ENCODE results near the gene NUDT9.
"Not testable (repeated sequence)": the region's sequence is repeated elsewhere in the genome, so short reads cannot be mapped to it uniquely, and the experiment has no call there.

Gene NUDT9

DNA sequence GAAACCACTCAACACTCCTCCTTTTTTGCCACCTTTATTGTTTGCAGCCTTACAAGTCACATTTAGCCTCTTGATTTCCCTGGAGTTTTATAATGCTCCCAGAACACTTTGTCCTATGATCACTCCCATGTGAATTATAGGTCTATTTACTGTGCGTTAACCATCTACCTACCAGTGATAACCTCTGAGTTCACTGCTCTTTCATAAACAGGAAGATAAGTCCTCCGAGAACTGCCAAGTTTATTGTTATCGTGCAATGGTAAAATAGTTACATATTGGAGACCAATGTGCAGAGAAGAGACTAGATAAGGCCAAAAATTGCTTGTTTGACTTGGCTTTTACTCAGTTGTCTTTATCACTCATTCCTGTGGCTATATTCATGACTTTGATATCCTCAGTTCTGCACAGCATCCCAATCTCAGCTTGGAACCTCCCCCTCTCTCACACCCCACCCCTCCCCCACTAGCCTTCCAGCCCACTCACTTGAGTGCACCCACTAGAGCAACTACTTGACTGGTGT lies 12.9 kb upstream of the NUDT9 start:
- DNase-seq (ENCODE audit: low read depth, low spot score): no peak

DNA sequence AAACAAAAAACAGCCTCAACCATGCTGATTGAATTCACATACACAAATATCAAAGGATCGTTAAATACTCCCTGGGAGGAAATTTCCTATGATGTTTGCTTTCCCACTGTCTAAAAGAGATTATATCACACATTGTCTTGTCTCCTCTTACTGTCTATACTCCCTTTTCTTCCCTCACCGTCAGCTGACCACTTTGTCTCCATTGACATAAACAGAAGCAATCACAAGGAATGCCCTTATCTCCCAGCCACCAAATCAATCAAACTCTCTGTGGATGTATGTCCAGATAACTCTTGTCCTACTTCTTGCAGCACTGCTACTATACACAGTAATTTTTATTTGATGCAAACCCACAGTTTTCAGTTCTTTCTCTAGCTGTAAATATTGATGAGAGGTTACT lies 12.2 kb upstream of the NUDT9 start:
- DNase-seq (ENCODE audit: low read depth, low spot score): no peak

- no peak for DNase-seq (ENCODE audit: low read depth, low spot score)
Measured at GRCh38 chr4:87410679-87411078, 11.7 kb upstream of the NUDT9 start.

GRCh38 chr4:87414816-87415215 lies 7.6 kb upstream of the NUDT9 start:
- no peak for DNase-seq (ENCODE audit: low read depth, low spot score)

- no peak for DNase-seq (ENCODE audit: low read depth, low spot score)
Measured at GRCh38 chr4:87416965-87417364, 5.4 kb upstream of the NUDT9 start.

- DNase-seq (ENCODE audit: low read depth, low spot score): not testable (repeated sequence)
Measured at GRCh38 chr4:87418410-87418809, 4.0 kb upstream of the NUDT9 start.

- DNase-seq (ENCODE audit: low read depth, low spot score): no peak
Measured at GRCh38 chr4:87419578-87420249, 2.7 kb upstream of the NUDT9 start.

DNA sequence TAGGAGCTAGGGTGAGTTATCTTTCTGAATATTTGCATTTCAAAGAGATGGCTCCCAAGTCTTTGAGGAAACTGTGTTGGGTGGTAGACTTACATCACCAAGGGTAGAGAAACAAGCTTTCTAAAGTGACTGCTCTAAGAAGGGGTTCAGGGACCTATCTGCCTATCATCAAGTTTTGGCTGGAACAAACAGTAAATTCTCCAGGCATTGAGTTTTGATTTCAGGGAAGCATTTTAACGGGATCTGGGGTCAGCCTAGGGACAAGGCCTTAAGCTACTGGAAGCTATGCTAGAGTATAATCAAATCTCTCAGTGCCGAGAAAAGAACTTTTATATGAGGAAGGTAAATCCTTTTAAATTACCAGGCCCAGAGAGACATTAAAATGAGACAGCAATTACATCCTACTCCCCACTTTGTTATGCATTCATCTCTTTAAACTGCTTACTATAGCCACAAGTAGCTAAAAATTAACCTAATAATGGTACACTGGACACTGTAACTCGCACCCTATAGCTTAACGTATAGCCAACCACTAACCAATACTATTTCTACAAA lies 2.0 kb upstream of the NUDT9 start:
- DNase-seq (ENCODE audit: low read depth, low spot score): no peak

DNA sequence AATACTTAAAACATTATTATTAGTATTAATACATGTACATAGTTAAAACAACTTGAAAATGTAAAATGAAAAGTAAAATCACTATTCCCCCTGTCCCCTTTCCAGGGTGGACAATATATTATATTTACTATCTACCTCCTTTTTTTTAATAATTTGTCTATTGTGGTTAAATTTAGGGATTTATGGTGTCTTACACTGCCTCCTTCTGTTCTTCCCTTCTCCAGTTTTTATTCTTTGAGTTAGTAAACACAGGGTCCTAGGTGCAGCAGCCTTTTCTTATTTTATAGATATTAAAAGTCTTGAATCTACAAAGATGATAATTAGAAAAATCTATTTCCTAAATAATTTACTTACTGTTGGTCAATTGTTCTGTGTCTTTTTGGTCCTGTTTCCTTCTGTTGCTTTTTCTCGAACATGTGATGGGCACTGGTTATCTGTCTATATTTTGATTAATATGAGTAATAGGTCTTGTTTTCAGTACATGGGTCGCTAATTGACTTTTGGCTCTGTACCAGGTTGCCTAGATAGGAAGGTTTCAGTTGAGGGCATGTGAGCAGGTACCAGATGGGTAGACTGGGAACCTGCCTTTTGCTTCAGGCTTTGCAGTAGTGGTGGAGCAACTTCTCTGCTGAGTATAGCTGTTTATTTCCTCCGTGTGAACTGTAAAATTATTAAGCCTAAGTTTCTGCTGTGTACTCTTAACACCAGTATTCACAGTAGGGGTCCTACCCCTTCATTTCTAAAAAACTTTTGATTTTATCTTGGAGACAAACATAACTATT lies 1.1 kb downstream of the NUDT9 start:
- DNase-seq (ENCODE audit: low read depth, low spot score): no peak

DNA sequence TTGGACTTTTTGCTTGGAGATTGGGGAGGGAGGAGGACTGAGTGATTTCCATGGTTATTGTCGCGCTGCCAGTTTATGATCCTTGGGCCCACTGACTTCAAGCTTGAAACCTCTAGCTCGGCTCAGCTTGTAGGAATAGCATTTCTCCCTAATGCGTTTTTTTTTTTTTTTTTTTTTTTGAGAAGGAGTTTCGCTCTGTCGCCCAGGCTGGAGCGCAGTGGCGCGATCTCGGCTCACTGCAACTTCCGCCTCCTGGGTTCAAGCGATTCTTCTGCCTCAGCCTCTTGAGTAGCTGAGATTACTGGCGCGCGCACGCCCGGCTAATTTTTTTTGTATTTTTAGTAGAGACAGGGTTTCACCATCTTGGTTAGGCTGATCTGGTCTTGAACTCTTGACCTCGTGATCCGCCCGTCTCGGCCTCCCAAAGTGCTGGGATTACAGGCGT lies 1.7 kb downstream of the NUDT9 start:
- DNase-seq (ENCODE audit: low read depth, low spot score): not testable (repeated sequence)

GRCh38 chr4:87425711-87426110 lies 3.3 kb downstream of the NUDT9 start:
- no peak for DNase-seq (ENCODE audit: low read depth, low spot score)

DNA sequence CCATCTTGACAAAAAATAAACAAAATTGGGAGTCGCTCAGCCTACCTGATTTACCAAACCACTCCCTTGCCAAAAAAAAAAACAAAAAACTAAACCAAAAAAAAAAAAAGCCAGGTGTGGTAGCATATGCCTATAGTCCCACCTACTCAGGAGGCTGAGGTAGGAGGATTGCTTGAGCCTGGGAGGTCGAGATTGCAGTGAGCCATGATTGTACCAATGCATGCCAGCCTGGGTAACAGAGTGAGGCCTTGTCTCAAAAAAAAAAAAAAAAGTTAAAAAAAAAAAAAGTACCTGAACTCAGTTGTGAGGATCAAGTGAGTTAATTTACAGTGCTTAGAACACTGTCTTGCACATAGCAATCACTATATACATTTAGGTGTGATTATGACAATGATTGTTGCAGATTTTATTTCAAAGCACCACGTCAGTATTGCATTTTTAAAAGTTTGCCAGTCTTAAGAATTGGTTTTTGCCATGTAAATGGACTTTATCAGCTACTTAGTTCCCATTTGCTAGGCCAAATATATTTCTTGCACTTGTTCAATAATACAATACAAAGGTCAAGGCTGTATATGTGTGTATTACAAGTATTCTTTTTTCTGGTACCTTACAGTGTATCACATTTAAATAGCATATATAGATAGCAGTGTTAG lies 4.6 kb downstream of the NUDT9 start:
- DNase-seq (ENCODE audit: low read depth, low spot score): no peak

GRCh38 chr4:87427518-87427868 lies 5.1 kb downstream of the NUDT9 start:
- DNase-seq (ENCODE audit: low read depth, low spot score): no peak

GRCh38 chr4:87428979-87429378 lies 6.6 kb downstream of the NUDT9 start:
- no peak for DNase-seq (ENCODE audit: low read depth, low spot score)

GRCh38 chr4:87430038-87430437 lies 7.7 kb downstream of the NUDT9 start:
- no peak for DNase-seq (ENCODE audit: low read depth, low spot score)

- DNase-seq (ENCODE audit: low read depth, low spot score): no peak
Measured at GRCh38 chr4:87433342-87433741, 11.0 kb downstream of the NUDT9 start.

- DNase-seq (ENCODE audit: low read depth, low spot score): no peak
Measured at GRCh38 chr4:87442889-87443288, 20.5 kb downstream of the NUDT9 start.

- DNase-seq (ENCODE audit: low read depth, low spot score): no peak
Measured at GRCh38 chr4:87444741-87445140, 22.4 kb downstream of the NUDT9 start.

DNA sequence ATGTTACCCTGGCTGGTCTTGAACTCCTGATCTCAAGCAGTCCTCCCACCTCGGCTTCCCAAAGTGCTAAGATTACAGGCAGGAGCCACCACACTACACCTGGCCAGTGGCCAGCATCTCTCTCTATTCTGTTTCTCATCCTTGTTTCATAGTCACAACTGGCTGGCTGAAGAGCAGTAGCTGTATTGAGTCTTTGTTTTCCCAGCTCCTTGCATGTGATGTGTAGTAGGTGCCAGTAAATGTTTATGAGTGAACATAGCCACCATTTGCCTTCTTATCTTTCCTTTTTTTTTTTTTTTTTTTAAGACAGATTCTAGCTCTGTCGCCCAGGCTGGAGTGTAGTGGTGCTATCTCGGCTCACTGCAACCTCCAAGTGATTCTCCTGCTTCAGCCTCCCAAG lies 23.6 kb downstream of the NUDT9 start:
- no peak for DNase-seq (ENCODE audit: low read depth, low spot score)

GRCh38 chr4:87446375-87446774 lies 24.0 kb downstream of the NUDT9 start:
- DNase-seq (ENCODE audit: low read depth, low spot score): not testable (repeated sequence)

GRCh38 chr4:87451537-87451936 lies 29.2 kb downstream of the NUDT9 start:
- no peak for DNase-seq (ENCODE audit: low read depth, low spot score)

DNA sequence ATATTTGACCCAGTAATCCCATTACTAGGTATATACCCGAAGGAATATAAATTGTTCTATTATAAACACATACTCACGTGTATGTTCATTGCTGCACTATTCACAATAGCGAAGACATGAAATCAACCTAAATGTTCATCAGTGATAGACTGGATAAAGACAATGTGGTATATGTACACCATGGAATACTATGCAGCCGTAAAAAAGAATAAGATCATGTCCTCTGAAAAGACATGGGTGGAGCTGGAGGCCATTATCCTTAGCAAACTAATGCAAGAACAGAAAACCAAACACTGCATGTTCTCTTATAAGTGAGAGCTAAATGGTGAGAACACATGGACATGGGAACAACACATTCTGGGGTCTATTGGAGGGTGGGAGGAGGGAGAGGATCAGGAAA lies 36.5 kb downstream of the NUDT9 start:
- no peak for DNase-seq (ENCODE audit: low read depth, low spot score)
